GM19395 (cell line): Measurements from ENCODE around the gene GOLGA6A.

Experiments used
- ATAC-seq: cut with Tn5 transposase; IDR thresholded peaks from one replicate; pipeline ENCODE4 v1.9.1; 2021; ENCODE audit warnings: mild to moderate bottlenecking, moderate library complexity; ENCODE audit not compliant: unreplicated experiment

GOLGA6A gene

DNA sequence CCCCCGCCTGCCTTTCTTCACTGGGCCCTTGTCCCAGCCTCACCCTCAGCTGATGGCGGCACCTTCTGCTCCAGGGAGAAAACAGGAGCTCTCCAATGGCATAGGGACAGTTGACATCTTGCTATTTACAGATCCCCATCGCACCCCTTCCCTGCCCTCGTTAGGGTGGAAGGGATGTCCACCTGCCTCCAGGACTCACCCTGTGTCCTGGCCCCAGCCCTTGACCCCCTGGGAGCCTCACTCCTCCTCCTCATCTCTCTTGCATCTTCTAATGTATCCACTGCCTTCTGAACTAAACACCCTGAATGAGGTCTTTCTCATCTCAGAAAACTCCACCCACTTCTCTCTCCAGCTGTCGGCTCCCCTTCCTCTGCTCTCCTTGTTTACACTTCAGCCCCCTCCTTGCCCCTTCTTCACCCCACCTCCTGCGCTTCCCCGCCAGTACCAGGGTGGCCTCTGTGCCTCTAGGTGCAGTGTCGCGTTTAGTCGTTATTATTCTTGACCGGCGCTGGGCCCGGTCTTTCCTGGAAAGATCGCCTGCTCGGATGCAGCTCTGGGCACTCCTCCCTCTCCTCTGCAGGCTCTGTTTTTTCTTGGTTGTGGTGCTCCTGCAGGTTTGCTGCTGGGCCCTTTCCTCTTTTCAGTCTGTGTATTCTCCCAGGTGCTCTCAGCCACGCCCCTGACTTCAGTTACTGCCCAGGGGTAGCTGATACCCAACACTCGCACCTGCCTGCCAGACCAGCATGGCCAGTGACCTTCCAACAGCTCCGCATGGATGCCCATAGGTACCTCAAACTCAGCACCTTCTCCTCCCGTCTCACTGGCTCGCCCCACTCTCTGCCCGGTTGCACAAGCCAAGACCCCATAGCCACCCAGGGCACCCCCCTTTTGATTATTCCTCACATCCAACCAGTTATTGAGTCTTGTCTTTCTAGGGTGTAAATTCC, 44.9 kb downstream of the GOLGA6A start:
- no peak for ATAC-seq

DNA sequence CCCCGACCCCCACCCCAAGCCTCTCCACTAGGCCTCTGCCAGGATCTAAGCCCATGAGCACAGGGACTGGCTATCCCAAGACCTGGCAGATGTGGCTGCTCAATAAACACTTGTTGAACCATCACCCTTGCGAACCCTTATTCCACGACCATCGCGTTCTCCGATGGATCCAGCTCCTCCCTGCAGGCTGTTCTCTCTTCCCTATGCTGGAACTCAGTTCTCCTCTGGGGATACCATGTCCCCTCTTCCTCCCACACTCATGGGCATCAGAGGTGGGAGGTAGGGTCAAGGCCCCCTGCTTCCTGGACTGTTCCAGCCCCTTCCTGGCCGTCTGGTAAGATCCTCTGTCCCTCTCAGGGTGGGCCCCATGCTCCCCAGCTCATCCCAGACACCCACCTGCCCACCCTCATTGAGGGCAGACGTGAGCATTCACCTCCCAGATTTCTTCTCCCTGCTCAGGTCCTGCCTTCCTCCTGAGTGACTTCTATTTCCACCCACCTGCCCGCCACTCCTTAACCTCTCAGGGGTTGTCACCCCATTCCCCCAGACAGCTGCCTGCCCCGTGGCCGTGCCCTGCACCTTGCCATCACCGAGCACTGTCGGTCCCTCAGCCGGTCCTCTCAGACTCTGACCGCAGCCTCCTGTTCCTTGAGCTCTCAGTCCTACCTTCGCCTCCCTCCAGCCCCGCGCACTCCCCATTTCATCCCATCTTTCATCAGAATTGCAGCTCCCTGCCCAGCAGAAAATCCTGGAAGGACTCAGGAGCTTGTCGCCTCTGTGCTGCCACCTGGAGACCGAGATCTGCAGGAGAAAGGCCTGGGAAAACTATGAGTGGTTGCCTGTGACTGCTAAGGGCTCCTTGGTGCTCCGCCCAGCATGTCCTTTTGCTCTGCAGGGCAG, 45.8 kb downstream of the GOLGA6A start:
- ATAC-seq = no peak

DNA sequence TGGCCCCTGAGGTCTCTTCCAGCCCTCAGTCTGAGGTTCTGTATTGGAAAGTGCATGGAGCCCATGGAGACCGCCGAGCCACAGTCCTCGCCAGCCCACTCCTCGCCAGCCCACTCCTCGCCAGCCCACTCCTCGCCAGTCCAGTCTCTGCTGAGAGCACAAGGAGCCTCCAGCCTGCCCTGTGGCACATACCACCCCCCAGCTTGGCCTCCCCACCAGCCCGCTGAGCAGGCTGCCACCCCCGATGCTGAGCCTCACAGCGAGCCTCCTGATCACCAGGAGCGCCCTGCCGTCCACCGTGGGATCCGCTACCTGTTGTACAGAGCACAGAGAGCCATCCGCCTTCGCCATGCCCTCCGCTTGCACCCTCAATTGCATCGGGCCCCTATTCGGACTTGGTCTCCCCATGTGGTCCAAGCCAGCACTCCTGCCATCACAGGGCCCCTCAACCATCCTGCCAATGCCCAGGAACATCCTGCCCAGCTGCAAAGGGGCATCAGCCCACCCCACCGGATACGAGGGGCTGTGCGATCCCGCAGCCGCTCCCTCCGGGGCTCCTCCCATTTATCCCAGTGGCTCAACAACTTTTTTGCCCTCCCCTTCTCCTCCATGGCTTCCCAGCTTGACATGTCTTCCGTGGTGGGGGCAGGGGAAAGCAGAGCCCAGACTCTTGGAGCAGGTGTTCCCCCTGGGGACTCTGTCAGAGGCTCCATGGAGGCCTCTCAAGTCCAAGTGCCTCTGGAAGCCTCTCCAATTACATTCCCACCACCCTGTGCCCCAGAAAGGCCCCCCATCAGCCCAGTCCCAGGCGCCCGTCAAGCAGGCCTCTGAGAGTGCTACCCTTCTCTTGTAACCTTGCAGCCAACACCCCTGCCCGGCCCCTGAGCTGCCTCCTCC, 47.0 kb downstream of the GOLGA6A start:
- no peak for ATAC-seq

GRCh38 chr15:74034206-74034755, 48.1 kb downstream of the GOLGA6A start:
- ATAC-seq = no peak

DNA sequence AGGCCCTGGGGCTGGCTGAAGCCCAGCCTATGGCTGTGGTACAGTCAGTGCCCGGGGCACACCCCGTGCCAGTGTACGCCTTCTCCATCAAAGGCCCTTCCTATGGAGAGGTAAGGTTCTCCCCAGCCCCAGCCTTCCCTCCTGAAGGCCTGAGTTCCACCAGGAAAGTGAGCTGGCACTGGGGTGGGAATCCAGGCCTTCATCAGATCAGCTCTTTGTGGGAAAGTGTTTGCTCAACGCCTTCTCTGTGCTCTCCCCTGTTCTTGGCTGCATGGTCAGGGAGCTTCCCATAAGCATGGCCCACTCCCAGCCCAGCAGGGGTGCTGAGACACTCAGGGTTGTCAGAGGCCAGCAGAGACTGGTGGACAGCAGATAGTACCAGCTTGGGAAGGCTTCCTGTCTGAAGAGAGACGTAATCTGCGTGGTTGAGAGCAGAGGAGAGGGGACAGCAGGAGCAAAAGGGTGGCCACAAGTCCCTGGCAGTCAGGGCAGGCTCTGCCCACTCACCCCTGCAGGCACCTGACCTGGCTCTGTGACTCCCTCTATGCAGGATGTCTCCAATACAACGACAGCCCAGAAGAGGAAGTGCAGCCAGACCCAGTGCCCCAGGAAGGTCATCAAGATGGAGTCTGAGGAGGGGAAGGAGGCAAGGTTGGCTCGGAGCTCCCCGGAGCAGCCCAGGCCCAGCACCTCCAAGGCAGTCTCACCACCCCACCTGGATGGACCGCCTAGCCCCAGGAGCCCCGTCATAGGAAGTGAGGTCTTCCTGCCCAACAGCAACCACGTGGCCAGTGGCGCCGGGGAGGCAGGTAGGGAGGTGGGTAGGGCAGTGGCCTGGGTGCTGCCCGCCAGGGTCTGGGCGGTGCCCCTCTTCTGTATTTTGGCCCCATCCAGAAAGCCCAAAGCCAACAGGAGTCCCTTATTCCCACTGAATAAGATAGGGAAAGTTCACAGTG, 49.5 kb downstream of the GOLGA6A start:
- ATAC-seq = no peak

GRCh38 chr15:74032046-74032445, 50.3 kb downstream of the GOLGA6A start:
- no peak for ATAC-seq

DNA sequence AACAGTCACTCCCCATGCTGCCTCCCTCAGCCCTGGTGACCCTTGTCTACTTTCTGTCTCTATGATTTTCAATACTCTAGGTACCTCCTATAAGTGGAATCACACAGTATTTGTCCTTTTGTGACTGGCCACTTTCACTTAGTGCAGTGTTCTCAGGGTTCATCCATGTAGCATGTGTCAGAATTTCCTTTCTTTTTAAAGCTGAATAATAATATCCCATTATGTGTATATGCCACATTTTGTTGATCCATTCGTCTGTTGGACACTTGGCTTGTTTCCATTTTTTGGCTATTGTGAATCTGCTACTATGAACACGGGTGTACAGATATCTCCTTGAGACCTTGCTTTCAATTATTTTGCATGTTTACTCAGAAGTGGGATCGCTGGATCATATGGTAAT, 53.7 kb downstream of the GOLGA6A start:
- no peak for ATAC-seq

DNA sequence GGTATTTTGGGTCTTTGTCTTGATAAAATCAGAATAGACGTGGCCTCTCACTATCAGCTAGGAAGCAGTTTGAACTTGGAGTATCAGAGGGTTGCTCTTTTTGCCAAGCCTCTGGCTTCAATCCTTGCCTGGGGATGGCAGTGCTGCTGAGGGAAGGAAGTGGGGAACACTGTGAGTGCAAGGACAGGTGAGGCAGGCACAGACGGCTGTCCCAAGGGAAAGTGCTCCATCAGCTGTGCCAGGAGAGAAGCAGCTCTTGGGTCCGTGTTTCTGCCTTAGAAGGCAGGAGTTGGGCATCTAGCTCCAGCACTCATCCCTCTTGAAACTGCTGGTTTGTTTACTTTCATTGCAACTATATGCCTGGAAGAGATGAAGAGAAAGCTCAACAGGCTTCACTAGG, 54.7 kb downstream of the GOLGA6A start:
- no peak for ATAC-seq

- ATAC-seq = no peak
Measured at GRCh38 chr15:74025436-74025835, 56.9 kb downstream of the GOLGA6A start.

GRCh38 chr15:74024687-74025086, 57.7 kb downstream of the GOLGA6A start:
- no peak for ATAC-seq

DNA sequence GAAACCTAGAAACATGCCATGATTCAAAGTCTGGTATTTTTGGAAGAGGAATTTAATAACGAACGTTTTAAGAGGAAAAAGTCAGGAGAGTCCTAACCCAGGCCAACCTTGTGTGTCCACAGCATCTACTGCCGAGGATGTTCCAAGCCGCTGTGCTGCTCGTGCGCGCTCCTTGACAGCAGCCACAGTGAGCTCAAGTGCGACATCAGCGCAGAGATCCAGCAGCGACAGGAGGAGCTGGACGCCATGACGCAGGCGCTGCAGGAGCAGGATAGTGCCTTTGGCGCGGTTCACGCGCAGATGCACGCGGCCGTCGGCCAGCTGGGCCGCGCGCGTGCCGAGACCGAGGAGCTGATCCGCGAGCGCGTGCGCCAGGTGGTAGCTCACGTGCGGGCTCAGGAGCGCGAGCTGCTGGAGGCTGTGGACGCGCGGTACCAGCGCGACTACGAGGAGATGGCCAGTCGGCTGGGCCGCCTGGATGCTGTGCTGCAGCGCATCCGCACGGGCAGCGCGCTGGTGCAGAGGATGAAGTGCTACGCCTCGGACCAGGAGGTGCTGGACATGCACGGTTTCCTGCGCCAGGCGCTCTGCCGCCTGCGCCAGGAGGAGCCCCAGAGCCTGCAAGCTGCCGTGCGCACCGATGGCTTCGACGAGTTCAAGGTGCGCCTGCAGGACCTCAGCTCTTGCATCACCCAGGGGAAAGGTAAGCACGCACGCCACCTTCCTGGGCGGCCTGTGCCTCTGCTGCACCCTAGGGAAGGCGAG, 59.5 kb downstream of the GOLGA6A start:
- ATAC-seq = no peak
